Karpas-422 (cell line): ENCODE measurements around the gene TRPT1. TPM values are rescaled to one million over a fixed set of nuclear protein-coding genes. Genes with fewer than 3 reads are reported as not detected.

ENCODE experiments used
- DNase-seq: peaks from one replicate; pipeline ENCODE4 v3.0.0-alpha.2; 2015
- H2AFZ ChIP-seq: fragments of 200-600 bp; sonication (generic); 2 replicates; pipeline ENCODE4 v1.6.1; 2014; ENCODE audit warnings: antibody characterized with exemption, low read length, mixed read lengths
- H3K27ac ChIP-seq: fragments of 200-600 bp; sonication (generic); 2 replicates; pipeline ENCODE4 v1.5.1; 2014; ENCODE audit warnings: mild to moderate bottlenecking, low read length, moderate library complexity
- H3K27me3 ChIP-seq: fragments of 200-600 bp; sonication (generic); 2 replicates; pipeline ENCODE4 v1.6.1; 2014; ENCODE audit warnings: low read length, mixed read lengths
- H3K36me3 ChIP-seq: fragments of 200-600 bp; sonication (generic); 2 replicates; pipeline ENCODE4 v1.6.1; 2014; ENCODE audit warnings: low read length, mixed read lengths; ENCODE audit not compliant: insufficient read depth
- H3K4me1 ChIP-seq: fragments of 200-600 bp; sonication (generic); 2 replicates; pipeline ENCODE4 v1.6.1; 2014; ENCODE audit warnings: mild to moderate bottlenecking, low read length, mixed read lengths
- H3K4me2 ChIP-seq: fragments of 200-600 bp; sonication (generic); 2 replicates; pipeline ENCODE4 v1.6.1; 2014; ENCODE audit warnings: low read length, low read depth, mild to moderate bottlenecking; ENCODE audit not compliant: poor library complexity, severe bottlenecking
- H3K4me3 ChIP-seq: fragments of 200-600 bp; sonication (generic); 2 replicates; pipeline ENCODE4 v1.5.1; 2014; ENCODE audit warnings: mild to moderate bottlenecking, antibody characterized with exemption, low read length, mixed read lengths
- H3K79me2 ChIP-seq: fragments of 200-600 bp; sonication (generic); 2 replicates; pipeline ENCODE4 v1.6.1; 2014; ENCODE audit warnings: mild to moderate bottlenecking, low read length, mixed read lengths
- H3K9ac ChIP-seq: fragments of 200-600 bp; sonication (generic); 2 replicates; pipeline ENCODE4 v1.6.0; 2014; ENCODE audit warnings: low read length
- H3K9me2 ChIP-seq: fragments of 200-600 bp; sonication (generic), shearing (Covaris generic); replicated peaks from 2 replicates; pipeline ENCODE4 v1.6.0; 2014; ENCODE audit warnings: mild to moderate bottlenecking, low read length, moderate library complexity; ENCODE audit not compliant: insufficient read depth
- H3K9me3 ChIP-seq: fragments of 300-700, 200-600 bp; sonication (generic); 2 replicates; pipeline ENCODE4 v1.6.1; 2014; ENCODE audit warnings: low read length, mixed read lengths
- H4K20me1 ChIP-seq: fragments of 200-600 bp; sonication (generic); 2 replicates; pipeline ENCODE4 v1.6.1; 2014; ENCODE audit warnings: mild to moderate bottlenecking, antibody characterized with exemption, low read length, low read depth; ENCODE audit not compliant: insufficient read depth
- total RNA-seq: library from RNA; depleted of rRNA; stranded (reverse); fragments of >200 nt; shearing (Covaris generic); gene quantifications from 2 replicates; pipeline ENCODE4 v1.2.3, GENCODE V29; 2014; ENCODE audit warnings: low replicate concordance

Gene TRPT1
- total RNA-seq, 1 experiment from 2014 or later = 90.4 TPM

GRCh38 chr11:64218628-64219353 lies 7.2 kb downstream of the TRPT1 start:
- Histone ChIP-seq H3K36me3 (peaks cover 9% of the 10 kb centered on the region; the same call in 1 of the 2 replicates), H3K27ac (no peak overlapping the region), H3K79me2 (no peaks in the 10 kb centered on the region), H3K27me3 (no peaks in the 10 kb centered on the region), H3K4me3 (no peak overlapping the region), H3K9me3 (no peaks in the 10 kb centered on the region), H4K20me1 (no peaks in the 10 kb centered on the region), H3K4me1 (peaks cover 28% of the 10 kb centered on the region), H3K4me2 (no peak overlapping the region), H3K9me2 (no peaks in the 10 kb centered on the region), H3K9ac (no peak overlapping the region), H2AFZ (no peak overlapping the region)
- DNase-seq = no peak

GRCh38 chr11:64216879-64217278 lies 9.1 kb downstream of the TRPT1 start:
- H3K9me3 ChIP-seq = no peaks in the 10 kb centered on the region
- H4K20me1 ChIP-seq = no peaks in the 10 kb centered on the region
- H3K27ac ChIP-seq = no peak overlapping the region
- DNase-seq = no peak
- H2AFZ ChIP-seq = no peak overlapping the region
- H3K9me2 ChIP-seq = no peaks in the 10 kb centered on the region
- no peak overlapping the region for H3K9ac ChIP-seq
- no peak overlapping the region for H3K4me3 ChIP-seq
- H3K27me3 ChIP-seq = no peaks in the 10 kb centered on the region
- H3K4me1 ChIP-seq = peaks cover 40% of the 10 kb centered on the region
- H3K4me2 ChIP-seq = no peak overlapping the region
- no peaks in the 10 kb centered on the region for H3K79me2 ChIP-seq
- peaks cover 15% of the 10 kb centered on the region; the same call in 1 of the 2 replicates for H3K36me3 ChIP-seq

GRCh38 chr11:64211181-64211872 lies 14.7 kb downstream of the TRPT1 start:
- no peak overlapping the region for H3K4me3 ChIP-seq
- H3K36me3 ChIP-seq = peaks cover 14% of the 10 kb centered on the region; the same call in 1 of the 2 replicates
- no peak overlapping the region for H3K9ac ChIP-seq
- H2AFZ ChIP-seq = no peak overlapping the region
- H3K79me2 ChIP-seq = peaks cover 12% of the 10 kb centered on the region; the same call in 1 of the 2 replicates
- H3K4me1 ChIP-seq = peaks cover 71% of the 10 kb centered on the region
- H3K9me2 ChIP-seq = no peaks in the 10 kb centered on the region
- no peaks in the 10 kb centered on the region for H3K9me3 ChIP-seq
- H3K27me3 ChIP-seq = no peaks in the 10 kb centered on the region
- peaks cover 8% of the 10 kb centered on the region; the same call in 1 of the 2 replicates for H4K20me1 ChIP-seq
- DNase-seq = no peak
- H3K27ac ChIP-seq = no peak overlapping the region
- H3K4me2 ChIP-seq = no peak overlapping the region

GRCh38 chr11:64210301-64211020 lies 15.5 kb downstream of the TRPT1 start:
- Histone ChIP-seq H3K27me3 (no peaks in the 10 kb centered on the region), H3K9ac (no peak overlapping the region), H3K4me2 (no peak overlapping the region), H3K36me3 (peaks cover 14% of the 10 kb centered on the region; the same call in 1 of the 2 replicates), H3K4me1 (peaks cover 73% of the 10 kb centered on the region), H3K27ac (no peak overlapping the region), H3K9me2 (no peaks in the 10 kb centered on the region), H3K4me3 (no peak overlapping the region), H4K20me1 (peaks cover 8% of the 10 kb centered on the region; the same call in 1 of the 2 replicates), H2AFZ (no peak overlapping the region), H3K79me2 (peaks cover 15% of the 10 kb centered on the region; the same call in 1 of the 2 replicates), H3K9me3 (no peaks in the 10 kb centered on the region)
- DNase-seq = no peak

- Histone ChIP-seq H3K4me2 (no peak overlapping the region), H3K36me3 (peaks cover 14% of the 10 kb centered on the region; the same call in 1 of the 2 replicates), H3K4me3 (no peak overlapping the region), H3K79me2 (peaks cover 18% of the 10 kb centered on the region; the same call in 1 of the 2 replicates), H3K9me3 (no peaks in the 10 kb centered on the region), H3K27ac (no peak overlapping the region), H3K9me2 (no peaks in the 10 kb centered on the region), H3K9ac (no peak overlapping the region), H4K20me1 (peaks cover 8% of the 10 kb centered on the region; the same call in 1 of the 2 replicates), H3K4me1 (peaks cover 73% of the 10 kb centered on the region), H3K27me3 (no peaks in the 10 kb centered on the region), H2AFZ (no peak overlapping the region)
- no peak for DNase-seq
These were observed 16.5 kb downstream of the TRPT1 start for GRCh38 chr11:64209563-64209843.

- no peak for DNase-seq
- Histone ChIP-seq H3K9ac (peak overlapping the region; percentile 91; the same call in 1 of the 2 replicates), H3K4me1 (peaks cover 73% of the 10 kb centered on the region), H3K79me2 (peaks cover 18% of the 10 kb centered on the region; the same call in 1 of the 2 replicates), H3K36me3 (peaks cover 15% of the 10 kb centered on the region; the same call in 1 of the 2 replicates), H3K4me2 (no peak overlapping the region), H4K20me1 (peaks cover 8% of the 10 kb centered on the region; the same call in 1 of the 2 replicates), H3K9me2 (no peaks in the 10 kb centered on the region), H3K27ac (peak overlapping the region; percentile 92; the same call in 1 of the 2 replicates), H3K27me3 (no peaks in the 10 kb centered on the region), H2AFZ (no peak overlapping the region), H3K4me3 (no peak overlapping the region), H3K9me3 (no peaks in the 10 kb centered on the region)
These were observed 17.0 kb downstream of the TRPT1 start for GRCh38 chr11:64208796-64209562.

GRCh38 chr11:64208086-64208795 lies 17.7 kb downstream of the TRPT1 start:
- H3K4me3 ChIP-seq = peak overlapping the region; percentile 82
- H3K79me2 ChIP-seq = peaks cover 18% of the 10 kb centered on the region; the same call in 1 of the 2 replicates
- peak overlapping the region; percentile 90 for H3K4me2 ChIP-seq
- H3K27me3 ChIP-seq = no peaks in the 10 kb centered on the region
- H4K20me1 ChIP-seq = peaks cover 8% of the 10 kb centered on the region; the same call in 1 of the 2 replicates
- peaks cover 18% of the 10 kb centered on the region; the same call in 1 of the 2 replicates for H3K36me3 ChIP-seq
- H3K4me1 ChIP-seq = peaks cover 74% of the 10 kb centered on the region
- no peak for DNase-seq
- H3K9me3 ChIP-seq = no peaks in the 10 kb centered on the region
- no peaks in the 10 kb centered on the region for H3K9me2 ChIP-seq
- peak overlapping the region; percentile 91 for H3K9ac ChIP-seq
- peak overlapping the region; percentile 92 for H3K27ac ChIP-seq
- no peak overlapping the region for H2AFZ ChIP-seq
